Ovary (tissue), 10 donors: ENCODE measurements around the gene KCNV2. TPM values are rescaled to one million over a fixed set of nuclear protein-coding genes. Genes with fewer than 3 reads are reported as not detected.
A peak's percentile ranks its signal among the peaks of the same experiment; 100 is the strongest.

Experiments
- DNase-seq, 5 donors: peaks; one replicate each; pipeline ENCODE4 v3.0.0-alpha.2; 2019 to 2020
- H3K27ac ChIP-seq, 2 donors: fragments of 200-600 bp; one replicate each; pipeline versions ENCODE4 v1.5.1 to v1.8.0; 2019 to 2022
- H3K27me3 ChIP-seq: fragments of 200-600 bp; one replicate; pipeline ENCODE4 v1.8.0; 2022
- H3K36me3 ChIP-seq: fragments of 200-600 bp; sonication (generic); one replicate; pipeline ENCODE4 v1.5.1; 2019
- H3K4me1 ChIP-seq: one replicate; pipeline ENCODE4 v1.8.1; 2013; ENCODE audit warnings: mild to moderate bottlenecking, moderate library complexity; ENCODE audit not compliant: insufficient read depth
- H3K4me3 ChIP-seq: fragments of 200-600 bp; sonication (generic); one replicate; pipeline ENCODE4 v1.5.1; 2017
- H3K9me3 ChIP-seq, 2 donors: fragments of 200-600 bp in 1 of 2; sonication (generic) in 1 of 2; one replicate each; pipeline versions ENCODE4 v1.5.1 to v1.8.1; 2013 to 2019; ENCODE audit warnings: mild to moderate bottlenecking in 1 of 2, moderate library complexity in 1 of 2
- EP300 ChIP-seq: sonication (generic); formaldehyde crosslinking; IDR thresholded peaks from one replicate; pipeline ENCODE4 v1.6.1; 2017; ENCODE audit warnings: antibody characterized with exemption
- POLR2A ChIP-seq: fragments of 450-650 bp; IDR thresholded peaks from one replicate; pipeline ENCODE4 v1.6.1; 2017; ENCODE audit warnings: antibody characterized with exemption, mild to moderate bottlenecking, moderate library complexity
- WGBS, 3 donors: extraction: QIAGEN DNeasy Blood & Tissue Kit in 1 of 3; methylation state at CpG; one replicate each; pipeline versions ENCODE4 v1.1.5 to v1.1.7; 2013 to 2017; 5-methylcytosine and 5-hydroxymethylcytosine counted together
- intact Hi-C, 4 donors: fragments of 100-400 bp; cut with DNase I; formaldehyde crosslinking; loops; one replicate each; pipeline versions ENCODE4 v1.11.0 to v1.15.1; 2022 to 2023
- long read RNA-seq, 3 donors: library from polyadenylated mRNA in 2 of 3; unstranded in 2 of 3; transcript quantifications; one replicate each; pipeline ENCODE4 v2.0.0 and lab custom pipeline, GENCODE V29; 2021 to 2026
- polyA plus RNA-seq, 2 donors: library from polyadenylated mRNA; stranded (reverse); fragments of 200-250 nt in 1 of 2; fragments of 350-450 nt in 1 of 2; fragmentation: Illumina TruSeq in 1 of 2; extraction: RNeasy Lipid Tissue Mini Kit (QIAGEN cat#74804) in 1 of 2; gene quantifications; one replicate each; pipeline ENCODE4 v1.2.3, GENCODE V29; 2013 to 2014
- total RNA-seq, 7 donors: library from RNA; depleted of rRNA in 2 of 7; stranded (reverse); fragments of >200 nt in 2 of 7; fragmentation: NEBNext Ultra II Directional in 3 of 7; extraction: Animal tissue kit (Norgen Biotek cat#: 25700) in 3 of 7; gene quantifications; one replicate each; pipeline versions ENCODE4 v1.1.0 to v1.2.4, GENCODE V29; 2016 to 2023
- TF ChIP-seq, protein P1 (sequence below), 3 donors: fragments of 450-650 bp in 2 of 3; fragments of 200-600 bp in 1 of 3; IDR thresholded peaks; one replicate each; pipeline versions ENCODE4 v1.5.1 to v1.8.0; 2016 to 2022; ENCODE audit warnings: antibody characterized with exemption in 3 of 3, mild to moderate bottlenecking in 1 of 3
- donor health status: DM: no; HTN: no; CAD: no; lungs with moderate emphysema.
- donor health status: DM: no; HTN: no; CAD: no.
- donor health status: Bipolar disorder and iron deficiency.
- donor health status: DM: yes; HTN: yes; CAD: no.
- donor health status: DM: no; HTN: no; CAD: no.
- donor health status: DM: yes; HTN: yes; CAD: no.

Gene KCNV2
- not detected for total RNA-seq
- not detected for polyA plus RNA-seq
- long read RNA-seq, donor 1, partial matches to known transcripts: 0 of 1 reads
- long read RNA-seq, donor 1, other reads (novel, unspliced or antisense): 1 of 1 reads
- long read RNA-seq, donor 2, transcript KCNV2-201 (2 exons, 2,186 nt): major isoform, 13 of 13 reads
- long read RNA-seq, donor 2, partial matches to known transcripts: 0 of 13 reads
- long read RNA-seq, donor 2, other reads (novel, unspliced or antisense): 0 of 13 reads
- long read RNA-seq, donor 3, partial matches to known transcripts: 0 of 2 reads
- long read RNA-seq, donor 3, other reads (novel, unspliced or antisense): 2 of 2 reads

DNA sequence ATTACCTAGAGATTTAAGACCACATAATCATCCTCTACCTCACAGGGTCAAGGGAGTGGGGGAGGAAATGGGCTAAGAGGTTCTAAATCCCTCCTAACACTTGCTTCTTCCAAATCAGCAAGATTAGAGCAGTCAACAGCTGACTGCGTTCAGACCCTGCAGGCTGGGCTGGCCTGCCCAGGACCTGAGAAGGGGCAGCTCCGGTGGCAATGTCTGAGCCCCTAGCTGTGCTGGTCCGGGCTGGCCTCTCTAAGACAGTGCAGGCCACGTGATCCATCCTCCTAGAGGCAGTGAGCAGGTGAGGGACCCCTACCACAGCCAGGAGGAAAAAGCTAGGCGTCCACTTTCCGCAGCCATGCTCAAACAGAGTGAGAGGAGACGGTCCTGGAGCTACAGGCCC lies at the start of gene KCNV2:
Gene KCNV2, plus strand, starts transcription at position 126 of the 400 bp plus-strand sequence. Its CDS starts 230 bp downstream, at position 356.
- 83 to 91% (median 90%) methylated on average over 7 of the region's 7 CpGs for WGBS, 3 donors
- H3K4me3 ChIP-seq: no peak within 1 kb of the TSS
- H3K4me1 ChIP-seq: no peaks in the 10 kb centered on the region
- H3K27ac ChIP-seq: no peak within 1 kb of the TSS
- no peaks in the 10 kb centered on the region for H3K27me3 ChIP-seq
- no peak for DNase-seq
- TF ChIP-seq POLR2A: no peak
- intact Hi-C loops: no loop called here
- H3K36me3 ChIP-seq: no peaks in the 10 kb centered on the region
- H3K9me3 ChIP-seq: no peaks in the 10 kb centered on the region

DNA sequence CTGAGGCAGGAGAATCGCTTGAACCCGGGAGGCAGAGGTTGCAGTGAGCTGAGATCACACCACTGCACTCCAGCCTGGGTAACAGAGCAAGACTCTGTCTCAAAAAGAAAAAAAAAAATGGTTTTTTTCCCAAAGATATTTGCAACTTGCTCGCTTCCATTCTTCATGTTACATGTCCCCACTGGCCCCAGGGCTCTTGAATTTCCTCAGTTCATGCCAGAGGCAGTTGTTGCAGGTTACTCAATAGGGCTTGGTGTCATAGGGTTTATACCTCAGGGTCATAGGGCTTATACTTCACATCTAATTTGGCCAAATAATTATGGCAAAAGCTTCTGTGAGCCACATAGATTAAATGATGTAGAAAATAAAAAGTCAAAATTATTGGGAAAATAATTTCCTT lies 44.1 kb upstream of the KCNV2 start:
- intact Hi-C loops: no loop called here
- no peaks in the 10 kb centered on the region for H3K36me3 ChIP-seq
- 95 to 98% (median 96%) methylated on average over 1 to 3 of the region's 3 CpGs for WGBS, 3 donors

DNA sequence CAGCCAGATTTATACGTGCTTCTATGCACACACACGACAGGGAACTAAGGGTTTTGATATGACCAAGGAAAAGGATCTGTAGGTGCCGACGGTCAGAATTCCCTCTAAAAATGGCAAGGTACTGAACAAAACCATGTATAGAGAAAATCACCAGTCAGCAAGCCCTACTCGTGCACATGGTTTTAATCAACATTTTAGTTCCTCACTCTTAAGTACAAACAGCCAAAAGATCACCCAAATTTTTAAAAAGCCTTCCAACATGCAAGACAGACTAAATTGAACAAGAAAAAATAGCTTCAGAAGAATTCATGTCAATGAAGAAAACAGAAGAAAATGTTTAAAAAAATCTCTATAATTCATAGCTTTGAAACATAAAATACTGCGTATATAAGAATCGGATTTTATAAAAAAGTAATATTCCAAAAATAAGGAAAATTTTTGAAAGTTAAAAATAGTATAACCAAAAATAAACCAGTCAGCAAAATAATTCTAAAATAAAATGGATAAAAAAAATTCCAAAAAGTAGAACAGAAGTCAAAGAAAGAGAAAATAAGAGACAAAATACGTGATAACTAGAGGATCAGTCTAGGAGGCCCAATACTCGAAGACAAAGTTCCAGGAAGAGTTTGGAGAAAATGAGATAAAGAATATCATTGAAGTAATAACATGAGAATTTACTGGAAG lies 43.0 kb upstream of the KCNV2 start:
- intact Hi-C loops: no loop called here
- H3K4me1 ChIP-seq: no peaks in the 10 kb centered on the region
- TF ChIP-seq, protein P1, sequence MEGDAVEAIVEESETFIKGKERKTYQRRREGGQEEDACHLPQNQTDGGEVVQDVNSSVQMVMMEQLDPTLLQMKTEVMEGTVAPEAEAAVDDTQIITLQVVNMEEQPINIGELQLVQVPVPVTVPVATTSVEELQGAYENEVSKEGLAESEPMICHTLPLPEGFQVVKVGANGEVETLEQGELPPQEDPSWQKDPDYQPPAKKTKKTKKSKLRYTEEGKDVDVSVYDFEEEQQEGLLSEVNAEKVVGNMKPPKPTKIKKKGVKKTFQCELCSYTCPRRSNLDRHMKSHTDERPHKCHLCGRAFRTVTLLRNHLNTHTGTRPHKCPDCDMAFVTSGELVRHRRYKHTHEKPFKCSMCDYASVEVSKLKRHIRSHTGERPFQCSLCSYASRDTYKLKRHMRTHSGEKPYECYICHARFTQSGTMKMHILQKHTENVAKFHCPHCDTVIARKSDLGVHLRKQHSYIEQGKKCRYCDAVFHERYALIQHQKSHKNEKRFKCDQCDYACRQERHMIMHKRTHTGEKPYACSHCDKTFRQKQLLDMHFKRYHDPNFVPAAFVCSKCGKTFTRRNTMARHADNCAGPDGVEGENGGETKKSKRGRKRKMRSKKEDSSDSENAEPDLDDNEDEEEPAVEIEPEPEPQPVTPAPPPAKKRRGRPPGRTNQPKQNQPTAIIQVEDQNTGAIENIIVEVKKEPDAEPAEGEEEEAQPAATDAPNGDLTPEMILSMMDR (IDR thresholded peaks at IDR 0.05): no peak
- no peak for TF ChIP-seq POLR2A
- no peak for TF ChIP-seq EP300
- H3K4me3 ChIP-seq: no peak overlapping the region
- DNase-seq: no peak
- peak overlapping the region in 1 of 2 donors; percentile 30 for H3K27ac ChIP-seq
- no peaks in the 10 kb centered on the region for H3K27me3 ChIP-seq
- no peaks in the 10 kb centered on the region for H3K9me3 ChIP-seq
- no peaks in the 10 kb centered on the region for H3K36me3 ChIP-seq
- WGBS, 3 donors: 39 to 44% (median 42%) methylated on average over 9 of the region's 9 CpGs

More for the DNA sequence above, 44.1 kb upstream of the KCNV2 start:
- no peak for DNase-seq
- H3K4me1 ChIP-seq: no peaks in the 10 kb centered on the region
- no peak for TF ChIP-seq EP300
- TF ChIP-seq, protein P1 (IDR thresholded peaks at IDR 0.05): no peak
- no peak for TF ChIP-seq POLR2A
- no peaks in the 10 kb centered on the region for H3K9me3 ChIP-seq
- no peak overlapping the region for H3K4me3 ChIP-seq
- H3K27me3 ChIP-seq: no peaks in the 10 kb centered on the region
- no peak overlapping the region for H3K27ac ChIP-seq

DNA sequence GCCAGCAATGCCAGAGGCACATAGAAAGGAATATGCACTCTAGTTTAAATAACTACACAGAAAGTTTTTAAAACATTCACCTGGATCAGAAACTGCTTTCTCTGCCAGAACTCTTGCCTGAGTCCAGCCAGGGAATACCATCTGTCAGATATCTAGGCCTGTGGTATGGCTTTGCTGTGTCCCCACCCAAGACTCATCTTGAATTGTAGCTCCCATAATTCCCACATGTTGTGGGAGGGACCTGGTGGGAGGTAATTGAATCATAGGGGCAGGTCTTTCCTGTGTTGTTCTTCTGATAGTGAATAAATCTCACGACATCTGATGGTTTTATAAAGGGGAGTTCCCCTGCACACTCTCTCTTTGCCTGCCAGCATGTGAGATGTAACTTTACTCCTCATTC lies 41.5 kb upstream of the KCNV2 start:
- TF ChIP-seq POLR2A: no peak
- TF ChIP-seq, protein P1 (IDR thresholded peaks at IDR 0.05): no peak
- no peak for DNase-seq
- H3K27ac ChIP-seq: no peak overlapping the region
- H3K9me3 ChIP-seq: no peaks in the 10 kb centered on the region
- H3K27me3 ChIP-seq: no peaks in the 10 kb centered on the region
- no peaks in the 10 kb centered on the region for H3K4me1 ChIP-seq
- no peaks in the 10 kb centered on the region for H3K36me3 ChIP-seq
- 57 to 70% (median 69%) methylated on average over 1 of the region's 1 CpG for WGBS, 3 donors
- H3K4me3 ChIP-seq: no peak overlapping the region
- intact Hi-C loops: no loop called here

DNA sequence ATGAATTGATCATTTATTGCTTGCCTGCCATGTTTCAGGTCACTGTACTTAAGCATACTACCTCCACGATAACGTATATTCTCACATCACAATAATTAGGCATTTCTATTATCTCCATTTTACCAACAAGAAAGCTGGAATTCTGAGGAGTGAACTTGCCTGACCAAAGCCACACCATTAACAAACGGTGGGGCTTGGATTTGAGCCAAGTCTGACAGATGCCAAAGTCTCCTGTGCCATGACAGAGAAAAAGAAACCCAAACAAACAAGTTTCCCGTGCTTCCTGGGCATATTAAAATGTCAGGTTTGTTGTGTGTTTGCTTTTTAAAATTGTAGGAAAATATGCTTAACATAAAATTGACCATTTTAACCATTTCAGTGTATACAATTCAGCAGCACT lies 40.8 kb upstream of the KCNV2 start:
- Histone ChIP-seq H3K4me3 (no peak overlapping the region), H3K27me3 (no peaks in the 10 kb centered on the region), H3K4me1 (no peaks in the 10 kb centered on the region), H3K36me3 (no peaks in the 10 kb centered on the region), H3K27ac (no peak overlapping the region), H3K9me3 (no peaks in the 10 kb centered on the region)
- 55 to 67% (median 57%) methylated on average over 4 of the region's 4 CpGs for WGBS, 3 donors
- intact Hi-C loops: no loop called here
- TF ChIP-seq POLR2A (no peak), EP300 (no peak)
- TF ChIP-seq, protein P1 (IDR thresholded peaks at IDR 0.05): no peak
- peak in 1 of 5 donors; percentile 18 for DNase-seq
